Activated naive CD4-positive, alpha-beta T cell treated with anti-CD3 and anti-CD28 coated beads, Interleukin-2, amount 50 U/mL, for 24 hours (primary cell): ENCODE data around the gene PRDX1.
A peak's percentile ranks its signal among the peaks of the same experiment; 100 is the strongest.
"Not testable (repeated sequence)": the region's sequence is repeated elsewhere in the genome, so short reads cannot be mapped to it uniquely, and the experiment has no call there.

ENCODE experiments used
- H3K27ac Mint-ChIP-seq: one replicate; pipeline ENCODE4 v1.8.0; 2021; ENCODE audit warnings: mild to moderate bottlenecking, mixed read lengths
- H3K27me3 Mint-ChIP-seq: one replicate; pipeline ENCODE4 v1.8.0; 2021; ENCODE audit warnings: mixed read lengths
- H3K36me3 Mint-ChIP-seq: one replicate; pipeline ENCODE4 v1.8.0; 2021; ENCODE audit warnings: mixed read lengths
- H3K4me1 Mint-ChIP-seq: one replicate; pipeline ENCODE4 v1.8.0; 2021; ENCODE audit warnings: mixed read lengths
- H3K4me3 Mint-ChIP-seq: one replicate; pipeline ENCODE4 v1.8.0; 2021; ENCODE audit warnings: mild to moderate bottlenecking, mixed read lengths
- H3K9me3 Mint-ChIP-seq: one replicate; pipeline ENCODE4 v1.8.0; 2021; ENCODE audit warnings: mixed read lengths

PRDX1 gene

DNA sequence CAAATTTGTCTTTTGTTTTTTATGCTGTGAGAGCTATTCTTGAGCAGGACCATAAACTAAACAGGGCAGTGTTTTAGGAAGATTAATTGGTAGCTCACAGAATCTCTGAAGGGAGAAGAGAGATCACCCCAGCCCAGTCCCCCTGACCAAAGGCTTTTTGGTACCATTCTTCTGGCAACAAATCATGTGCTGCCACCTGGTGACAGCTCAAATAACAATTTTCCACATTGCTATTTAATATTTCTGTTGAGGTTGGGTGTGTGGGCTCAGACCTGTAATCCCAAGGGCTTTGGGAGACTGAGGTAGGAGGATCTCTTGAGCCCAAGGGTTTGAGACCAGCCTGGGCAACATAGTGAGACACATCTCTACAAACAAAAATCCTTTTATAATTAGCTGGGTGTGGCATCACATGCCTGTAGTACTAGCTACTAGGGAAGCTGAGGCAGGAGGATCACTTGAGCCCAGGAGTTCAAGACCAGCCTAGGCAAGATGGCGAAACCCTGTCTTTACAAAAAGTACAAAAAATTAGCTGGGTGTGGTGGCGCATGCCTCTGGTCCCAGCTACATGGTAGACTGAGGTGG is 28.5 kb downstream of the PRDX1 start:
- no peak overlapping the region for H3K4me3 Mint-ChIP-seq

GRCh38 chr1:45492691-45493090 is 29.0 kb downstream of the PRDX1 start:
- peaks cover 2% of the 10 kb centered on the region for H3K36me3 Mint-ChIP-seq
- no peaks in the 10 kb centered on the region for H3K27me3 Mint-ChIP-seq
- no peaks in the 10 kb centered on the region for H3K9me3 Mint-ChIP-seq
- H3K27ac Mint-ChIP-seq = no peak overlapping the region
- peaks cover 13% of the 10 kb centered on the region for H3K4me1 Mint-ChIP-seq
- H3K4me3 Mint-ChIP-seq = no peak overlapping the region

More for the DNA sequence above, 28.5 kb downstream of the PRDX1 start:
- peak overlapping the region; percentile 31 for H3K27ac Mint-ChIP-seq
- H3K27me3 Mint-ChIP-seq = no peaks in the 10 kb centered on the region
- H3K36me3 Mint-ChIP-seq = peaks cover 2% of the 10 kb centered on the region
- H3K4me1 Mint-ChIP-seq = peaks cover 11% of the 10 kb centered on the region
- no peaks in the 10 kb centered on the region for H3K9me3 Mint-ChIP-seq

- peaks cover 13% of the 10 kb centered on the region for H3K4me1 Mint-ChIP-seq
- no peak overlapping the region for H3K27ac Mint-ChIP-seq
- H3K9me3 Mint-ChIP-seq = no peaks in the 10 kb centered on the region
- no peaks in the 10 kb centered on the region for H3K27me3 Mint-ChIP-seq
- H3K4me3 Mint-ChIP-seq = no peak overlapping the region
- peaks cover 2% of the 10 kb centered on the region for H3K36me3 Mint-ChIP-seq
Observed at GRCh38 chr1:45491487-45492260, 30.0 kb downstream of the PRDX1 start.

- H3K27me3 Mint-ChIP-seq = no peaks in the 10 kb centered on the region
- H3K36me3 Mint-ChIP-seq = no peaks in the 10 kb centered on the region
- no peak within 1 kb of the TSS for H3K27ac Mint-ChIP-seq
- peaks cover 13% of the 10 kb centered on the region for H3K4me1 Mint-ChIP-seq
- H3K9me3 Mint-ChIP-seq = no peaks in the 10 kb centered on the region
- no peak within 1 kb of the TSS for H3K4me3 Mint-ChIP-seq
Observed at GRCh38 chr1:45490626-45491486, 30.8 kb downstream of the PRDX1 start, which contains the start of gene TESK2. Gene TESK2 (minus strand): TSS chr1:45491163. CDS start chr1:45457785, 33,378 bp downstream.

- Mint-ChIP-seq H3K27me3 (no peaks in the 10 kb centered on the region), H3K27ac (no peak overlapping the region), H3K4me3 (no peak overlapping the region), H3K9me3 (no peaks in the 10 kb centered on the region), H3K36me3 (no peaks in the 10 kb centered on the region), H3K4me1 (peaks cover 13% of the 10 kb centered on the region)
Observed at GRCh38 chr1:45490121-45490625, 31.5 kb downstream of the PRDX1 start.

DNA sequence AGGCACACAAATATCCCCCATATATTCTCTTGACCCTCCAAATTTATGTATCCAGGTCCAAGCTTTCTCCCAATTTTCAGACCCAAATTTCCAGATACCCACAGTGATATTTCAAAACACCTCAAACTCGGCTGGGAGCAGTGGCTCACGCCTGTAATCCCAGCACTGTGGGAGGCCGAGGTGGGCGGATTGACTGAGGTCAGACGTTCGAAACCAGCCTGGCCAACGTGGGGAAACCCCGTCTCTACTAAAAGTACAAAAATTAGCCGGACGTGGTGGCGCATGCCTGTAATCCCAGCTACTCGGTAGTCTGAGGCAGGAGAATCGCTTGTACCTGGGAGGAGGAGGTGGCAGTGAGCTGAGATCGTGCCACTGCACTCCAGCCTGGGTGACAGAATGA is 32.3 kb downstream of the PRDX1 start:
- not testable (repeated sequence) for H3K36me3 Mint-ChIP-seq, H3K27me3 Mint-ChIP-seq, H3K9me3 Mint-ChIP-seq
- Mint-ChIP-seq H3K4me1 (peaks cover 13% of the 10 kb centered on the region), H3K27ac (peak overlapping the region; percentile 24), H3K4me3 (peak overlapping the region; percentile 23)

- Mint-ChIP-seq H3K27ac (peak overlapping the region; percentile 24), H3K4me3 (peak overlapping the region; percentile 23)
Observed at GRCh38 chr1:45488666-45489377, 32.9 kb downstream of the PRDX1 start.

DNA sequence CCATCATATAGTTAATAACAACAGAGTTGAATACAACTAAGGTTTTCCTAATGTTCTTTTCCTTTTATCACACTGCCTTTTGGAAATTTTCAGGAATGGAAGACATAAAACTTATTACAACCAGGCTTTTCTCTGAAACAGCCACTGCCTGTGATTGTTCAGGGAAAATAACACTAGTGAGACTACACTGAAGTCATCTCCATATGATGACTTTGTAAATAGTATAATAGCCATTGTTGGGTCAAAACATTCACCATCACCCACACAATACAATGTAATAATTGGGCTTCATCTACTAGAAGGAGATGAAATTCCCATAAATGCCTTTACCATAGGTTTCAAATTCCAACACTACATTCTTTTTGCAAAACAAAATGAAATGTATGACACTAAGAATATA is 35.7 kb downstream of the PRDX1 start:
- Mint-ChIP-seq H3K4me1 (peaks cover 7% of the 10 kb centered on the region), H3K9me3 (no peaks in the 10 kb centered on the region), H3K4me3 (no peak overlapping the region), H3K36me3 (no peaks in the 10 kb centered on the region), H3K27ac (no peak overlapping the region), H3K27me3 (no peaks in the 10 kb centered on the region)

More at GRCh38 chr1:45488666-45489377, 32.9 kb downstream of the PRDX1 start:
- Mint-ChIP-seq H3K27me3 (no peaks in the 10 kb centered on the region), H3K36me3 (no peaks in the 10 kb centered on the region), H3K9me3 (no peaks in the 10 kb centered on the region), H3K4me1 (peaks cover 13% of the 10 kb centered on the region)

GRCh38 chr1:45479039-45479748 is 42.5 kb downstream of the PRDX1 start:
- H3K36me3 Mint-ChIP-seq = peaks cover 1% of the 10 kb centered on the region
- H3K27ac Mint-ChIP-seq = peak overlapping the region; percentile 86
- no peaks in the 10 kb centered on the region for H3K9me3 Mint-ChIP-seq
- H3K4me3 Mint-ChIP-seq = no peak overlapping the region
- no peaks in the 10 kb centered on the region for H3K27me3 Mint-ChIP-seq
- peaks cover 4% of the 10 kb centered on the region for H3K4me1 Mint-ChIP-seq

- Mint-ChIP-seq H3K4me1 (peaks cover 4% of the 10 kb centered on the region), H3K36me3 (peaks cover 1% of the 10 kb centered on the region), H3K27ac (no peak overlapping the region), H3K9me3 (no peaks in the 10 kb centered on the region), H3K27me3 (no peaks in the 10 kb centered on the region), H3K4me3 (no peak overlapping the region)
Observed at GRCh38 chr1:45478121-45478814, 43.4 kb downstream of the PRDX1 start.

DNA sequence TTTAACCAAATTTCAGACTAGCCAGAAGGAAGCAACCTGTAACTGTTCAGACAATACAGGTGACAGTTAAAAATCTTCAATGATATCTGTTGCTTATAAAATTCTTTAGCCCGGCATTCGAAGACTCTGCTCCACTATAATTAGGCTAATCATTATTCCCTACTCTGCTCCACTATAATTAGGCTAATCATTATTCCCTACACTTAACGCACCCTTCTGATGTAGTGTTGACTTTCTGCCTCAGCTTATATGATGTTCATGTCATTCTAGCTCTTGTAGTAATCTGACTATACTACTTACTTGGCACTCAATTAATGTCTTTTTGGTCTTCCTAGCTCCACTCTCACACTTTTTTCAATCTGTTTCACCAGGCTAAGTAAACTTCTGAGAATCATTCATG is 44.0 kb downstream of the PRDX1 start:
- H3K4me3 Mint-ChIP-seq = no peak overlapping the region
- H3K9me3 Mint-ChIP-seq = no peaks in the 10 kb centered on the region
- no peaks in the 10 kb centered on the region for H3K27me3 Mint-ChIP-seq
- H3K4me1 Mint-ChIP-seq = peaks cover 4% of the 10 kb centered on the region
- H3K36me3 Mint-ChIP-seq = peaks cover 1% of the 10 kb centered on the region
- no peak overlapping the region for H3K27ac Mint-ChIP-seq

GRCh38 chr1:45474194-45474593 is 47.5 kb downstream of the PRDX1 start:
- not testable (repeated sequence) for H3K27me3 Mint-ChIP-seq, H3K4me3 Mint-ChIP-seq, H3K27ac Mint-ChIP-seq, H3K36me3 Mint-ChIP-seq, H3K4me1 Mint-ChIP-seq, H3K9me3 Mint-ChIP-seq

DNA sequence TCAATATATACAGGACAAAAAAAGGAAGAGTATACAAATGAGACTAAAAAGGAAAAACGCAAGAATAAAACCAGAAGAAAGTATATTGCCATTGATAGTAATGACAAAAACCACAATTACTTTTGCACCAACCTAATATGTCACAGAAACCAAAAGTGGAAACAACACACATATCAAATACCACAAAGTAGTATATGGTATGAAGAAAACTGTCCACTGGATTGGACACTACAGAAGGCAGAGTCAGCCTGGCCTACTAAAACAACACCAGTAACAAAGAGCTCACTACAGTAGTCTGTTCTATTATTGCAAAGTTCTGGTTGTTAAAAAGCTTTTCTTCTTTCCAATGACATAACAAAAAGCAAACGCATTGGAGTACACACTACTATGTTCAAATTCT is 48.4 kb downstream of the PRDX1 start:
- no peaks in the 10 kb centered on the region for H3K36me3 Mint-ChIP-seq
- H3K4me1 Mint-ChIP-seq = no peaks in the 10 kb centered on the region
- no peaks in the 10 kb centered on the region for H3K9me3 Mint-ChIP-seq
- H3K4me3 Mint-ChIP-seq = no peak overlapping the region
- H3K27me3 Mint-ChIP-seq = no peaks in the 10 kb centered on the region
- no peak overlapping the region for H3K27ac Mint-ChIP-seq

- H3K9me3 Mint-ChIP-seq = no peaks in the 10 kb centered on the region
- H3K27me3 Mint-ChIP-seq = no peaks in the 10 kb centered on the region
- H3K36me3 Mint-ChIP-seq = no peaks in the 10 kb centered on the region
- H3K27ac Mint-ChIP-seq = no peak overlapping the region
- no peak overlapping the region for H3K4me3 Mint-ChIP-seq
- no peaks in the 10 kb centered on the region for H3K4me1 Mint-ChIP-seq
Observed at GRCh38 chr1:45470306-45470798, 51.3 kb downstream of the PRDX1 start.
